Fibroblast of villous mesenchyme (primary cell): ENCODE measurements around the gene DOCK11. TPM values are rescaled to one million over a fixed set of nuclear protein-coding genes. Genes with fewer than 3 reads are reported as not detected.

Source experiments
- DNase-seq: peaks from one replicate; pipeline ENCODE4 v3.0.0-alpha.2; 2010; ENCODE audit warnings: low read depth
- H3K4me3 ChIP-seq: 2 replicates; pipeline ENCODE4 v1.5.1; 2011; ENCODE audit warnings: low read depth, mild to moderate bottlenecking, low read length
- CTCF ChIP-seq: IDR thresholded peaks from 2 replicates; pipeline ENCODE4 v1.5.1; 2012; ENCODE audit warnings: low read depth, mild to moderate bottlenecking, low read length; ENCODE audit not compliant: insufficient read depth
- total RNA-seq: library from RNA; depleted of rRNA; stranded (reverse); fragments of >200 nt; gene quantifications from 2 replicates; pipeline ENCODE4 v1.2.3, GENCODE V29; 2012

Gene DOCK11
- total RNA-seq, 1 donor, result 50.1 TPM

DNA sequence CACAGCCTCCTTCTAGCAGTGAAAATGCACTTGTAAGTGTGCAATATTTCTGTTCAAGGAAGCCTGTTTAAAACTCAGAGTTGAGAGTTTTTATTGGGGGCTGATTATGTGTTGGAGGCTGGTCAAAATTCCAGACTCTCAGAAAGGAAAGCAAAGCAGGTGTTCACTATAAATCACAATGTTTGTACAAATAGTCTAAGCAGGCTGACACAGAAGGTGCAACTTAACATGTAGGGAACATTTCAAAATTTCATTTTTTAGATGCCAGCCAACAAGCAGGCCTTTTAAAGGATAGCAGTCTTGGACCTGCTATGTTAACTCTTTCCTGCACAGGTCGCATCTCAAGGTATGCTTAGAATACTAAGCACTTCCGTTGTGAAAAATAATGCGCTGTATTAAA, 119.5 kb downstream of the DOCK11 start:
- H3K4me3 ChIP-seq, result no peak overlapping the region
- no peak for TF ChIP-seq CTCF
- peak; percentile 1 for DNase-seq

DNA sequence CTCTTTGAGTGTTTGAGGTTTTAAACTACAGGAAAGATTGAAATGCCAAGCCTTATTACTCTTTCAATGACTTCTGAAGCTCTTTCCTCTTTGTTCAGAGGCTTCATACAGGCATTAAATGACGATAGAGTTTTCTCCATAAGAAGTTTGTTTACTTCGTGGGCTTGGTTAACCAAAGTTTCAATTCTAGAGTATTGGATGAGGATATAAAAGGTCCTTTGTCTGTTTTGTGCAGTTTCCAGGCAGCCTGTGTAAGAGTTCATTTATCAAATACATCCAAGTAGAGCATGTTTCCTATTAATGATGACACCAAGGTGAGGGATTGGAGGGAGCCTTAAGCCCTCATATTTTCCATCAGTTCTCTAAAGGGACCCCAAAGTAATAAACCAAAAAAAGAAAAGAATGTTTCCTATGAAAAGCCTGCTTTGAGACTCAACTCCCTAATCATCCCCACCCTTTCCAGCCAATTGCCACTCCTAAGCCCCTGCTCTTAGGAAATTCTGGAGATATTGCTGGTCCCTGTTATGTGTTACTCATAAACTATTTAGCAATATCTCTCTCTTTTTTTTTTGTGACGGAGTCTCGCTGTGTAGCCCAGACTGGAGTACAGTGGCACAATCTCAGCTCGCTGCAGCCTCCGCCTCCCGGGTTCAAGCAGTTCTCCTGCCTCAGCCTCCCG, 125.6 kb downstream of the DOCK11 start:
- no peak overlapping the region for H3K4me3 ChIP-seq
- no peak for TF ChIP-seq CTCF
- peak; percentile 16 for DNase-seq

DNA sequence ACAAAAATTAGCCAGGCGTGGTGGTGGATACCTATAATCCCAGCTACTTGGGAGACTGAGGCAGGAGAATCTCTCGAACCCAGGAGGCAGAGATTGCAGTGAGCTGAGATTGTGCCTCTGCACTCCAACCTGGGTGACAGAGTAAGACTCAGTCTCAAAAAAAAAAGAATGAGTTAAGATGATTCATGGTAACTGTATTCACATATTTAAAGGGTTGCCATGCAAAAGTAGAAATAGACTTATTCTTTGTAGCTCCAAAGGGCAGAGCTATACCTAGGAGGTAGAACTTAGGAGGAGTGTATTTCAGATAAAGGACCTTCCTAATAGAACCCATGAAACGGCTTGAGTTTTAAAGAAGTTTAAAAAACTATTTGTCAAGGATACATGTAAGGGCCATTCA, 127.4 kb downstream of the DOCK11 start:
- no peak overlapping the region for H3K4me3 ChIP-seq
- TF ChIP-seq CTCF, result no peak
- no peak for DNase-seq

DNA sequence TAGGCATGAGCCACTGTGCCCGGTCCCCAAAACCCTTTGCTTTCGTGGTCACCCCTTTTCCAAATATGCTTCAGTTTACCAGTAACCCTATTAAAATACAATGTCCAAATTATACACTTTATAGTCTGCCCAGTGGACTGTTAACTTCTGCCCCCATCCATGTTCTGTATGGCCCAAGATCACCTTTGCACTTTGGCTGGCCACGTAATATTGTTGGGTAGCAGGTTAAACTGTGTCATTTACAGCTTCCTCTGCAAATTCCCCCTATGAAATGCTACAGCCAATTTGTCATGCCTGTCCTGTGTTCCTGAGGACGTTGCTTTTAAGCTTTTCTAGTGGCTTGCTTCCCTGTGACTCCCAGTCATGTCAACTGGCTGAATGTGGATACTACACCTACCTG, 130.7 kb downstream of the DOCK11 start:
- H3K4me3 ChIP-seq, result no peak overlapping the region
- no peak for DNase-seq
- TF ChIP-seq CTCF, result no peak

DNA sequence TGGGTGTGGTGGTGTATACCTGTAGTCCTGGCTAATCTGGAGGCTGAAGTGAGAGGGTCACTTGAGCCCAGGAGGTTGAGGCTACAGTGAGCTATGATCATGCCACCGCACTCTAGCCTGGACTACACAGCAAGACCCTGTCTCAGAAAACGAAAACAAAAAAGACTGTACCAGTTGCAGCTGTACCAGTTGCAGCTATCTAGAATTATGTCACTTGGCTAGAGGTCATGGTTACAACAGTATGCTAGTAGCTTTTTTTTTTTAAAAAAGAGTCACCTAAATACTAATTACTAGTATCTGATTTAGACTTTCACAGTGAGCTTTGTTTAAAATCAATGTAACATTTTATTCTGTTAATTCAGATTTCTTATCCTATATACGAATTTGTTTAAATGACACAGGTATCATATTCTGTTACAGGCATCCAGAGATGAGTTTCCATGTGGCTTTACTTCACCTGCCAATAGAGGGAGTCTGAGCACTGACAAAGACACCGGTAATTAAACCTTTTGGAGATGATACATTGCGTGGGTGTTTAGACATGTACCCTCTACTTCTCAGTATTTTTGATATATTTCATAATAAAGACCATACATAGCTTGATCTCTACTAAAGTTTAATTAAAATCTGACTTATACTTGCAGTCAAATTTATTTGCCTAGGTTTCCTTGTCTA, 131.6 kb downstream of the DOCK11 start:
- H3K4me3 ChIP-seq, result no peak overlapping the region
- peak; percentile 13 for TF ChIP-seq CTCF
- no peak for DNase-seq

DNA sequence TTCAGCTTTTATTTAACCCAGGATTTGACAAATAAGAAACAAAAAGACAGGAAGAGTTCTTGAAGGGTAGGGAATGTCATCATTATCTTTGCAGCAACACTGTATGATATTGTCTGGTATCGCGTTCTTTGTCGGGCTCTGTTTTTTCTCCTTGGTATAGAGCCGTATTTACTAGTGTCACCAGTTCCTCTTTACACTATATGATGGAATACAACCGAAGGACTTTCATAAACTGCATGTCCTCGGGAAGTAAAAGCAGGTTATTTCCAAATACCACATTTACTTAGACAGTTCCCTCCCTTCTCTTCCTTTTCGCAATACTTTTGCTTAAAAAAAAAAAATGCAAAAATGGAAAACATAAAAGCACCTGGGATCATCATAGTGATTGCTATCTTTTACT, 135.2 kb downstream of the DOCK11 start:
- no peak overlapping the region for H3K4me3 ChIP-seq
- no peak for DNase-seq
- TF ChIP-seq CTCF, result no peak

GRCh38 chrX:118631586-118631985, 136.0 kb downstream of the DOCK11 start:
- no peak for DNase-seq
- no peak for TF ChIP-seq CTCF
- H3K4me3 ChIP-seq, result no peak overlapping the region
